ENCODE measurements around the gene BABAM2.

Gene BABAM2

GRCh38 chr2:27912512-27912911 is 22.0 kb downstream of the BABAM2 start:
- no peak for DNase-seq

DNA sequence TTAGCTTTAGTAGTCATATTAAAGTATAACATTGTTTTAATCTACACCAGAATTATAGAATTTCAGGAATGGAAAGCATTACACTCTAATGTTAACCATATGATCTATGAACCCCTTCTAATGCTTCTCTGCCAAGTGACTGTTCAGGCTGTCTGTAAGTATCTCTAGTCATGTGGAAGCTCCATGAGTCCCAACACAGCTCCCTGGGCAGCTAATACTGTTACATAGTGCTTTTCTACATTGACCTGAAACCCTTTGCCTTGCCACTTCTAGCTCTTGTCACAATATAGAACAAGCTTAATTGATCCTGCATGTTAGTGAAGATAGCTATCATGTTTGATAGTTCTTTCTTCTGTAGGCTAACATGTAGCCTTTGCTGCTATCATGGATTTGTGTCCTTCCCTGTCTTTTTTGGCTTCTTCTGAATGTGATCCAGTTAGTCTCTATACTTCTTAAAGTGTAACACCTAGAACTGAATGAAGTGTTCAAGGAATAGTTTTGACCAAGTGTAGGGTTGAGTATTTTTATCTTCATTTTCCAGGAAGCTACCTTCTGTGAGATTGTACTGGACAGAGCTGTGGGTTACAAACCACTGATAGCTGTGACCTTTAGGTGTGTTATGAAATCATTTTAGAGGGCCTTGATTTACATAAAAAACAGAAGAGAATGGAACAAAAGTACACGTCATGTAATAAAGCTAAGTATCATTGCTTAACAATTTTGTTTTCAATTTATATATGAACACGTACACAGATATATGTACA is 23.7 kb downstream of the BABAM2 start:
- no peak for DNase-seq

DNA sequence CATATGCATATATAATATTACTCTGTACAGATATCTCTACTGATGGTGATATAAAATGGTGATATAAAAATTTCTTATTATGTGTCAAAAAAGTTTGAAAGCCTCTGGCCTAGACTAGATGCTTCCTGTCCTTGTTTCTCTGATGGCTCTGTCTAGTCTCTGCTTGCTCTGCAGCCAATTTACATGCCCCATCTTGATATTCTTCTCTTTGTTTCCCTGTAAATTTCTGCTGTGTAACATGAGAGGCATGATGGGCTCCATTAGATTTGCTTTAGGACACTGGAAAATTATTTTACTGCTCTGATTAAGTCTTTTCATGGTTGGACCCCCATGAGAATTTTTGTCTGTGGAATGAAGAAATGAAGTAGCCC is 24.3 kb downstream of the BABAM2 start:
- DNase-seq: no peak

- no peak for DNase-seq
Measured at GRCh38 chr2:27915191-27915590, 24.7 kb downstream of the BABAM2 start.

DNA sequence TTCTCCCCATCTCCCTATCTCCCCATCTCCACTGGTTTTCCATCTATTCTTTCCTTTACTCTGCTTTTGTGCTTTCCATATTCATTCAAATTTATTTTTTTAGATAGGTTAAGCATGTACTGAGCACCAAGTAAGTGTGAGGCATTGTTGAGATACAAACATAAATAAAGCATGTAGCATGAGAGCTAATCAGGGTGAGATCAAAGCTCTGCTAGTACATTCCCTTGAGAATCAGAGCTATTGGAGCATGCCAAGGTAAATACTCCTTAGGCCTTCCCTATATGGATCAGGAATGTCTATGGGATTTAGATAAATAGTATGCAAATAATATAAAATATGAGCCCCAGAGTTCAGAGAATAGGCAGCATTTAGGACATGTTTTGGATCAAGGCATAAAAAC is 25.3 kb downstream of the BABAM2 start:
- no peak for DNase-seq

GRCh38 chr2:27916293-27916995 is 25.9 kb downstream of the BABAM2 start:
- DNase-seq: no peak

DNA sequence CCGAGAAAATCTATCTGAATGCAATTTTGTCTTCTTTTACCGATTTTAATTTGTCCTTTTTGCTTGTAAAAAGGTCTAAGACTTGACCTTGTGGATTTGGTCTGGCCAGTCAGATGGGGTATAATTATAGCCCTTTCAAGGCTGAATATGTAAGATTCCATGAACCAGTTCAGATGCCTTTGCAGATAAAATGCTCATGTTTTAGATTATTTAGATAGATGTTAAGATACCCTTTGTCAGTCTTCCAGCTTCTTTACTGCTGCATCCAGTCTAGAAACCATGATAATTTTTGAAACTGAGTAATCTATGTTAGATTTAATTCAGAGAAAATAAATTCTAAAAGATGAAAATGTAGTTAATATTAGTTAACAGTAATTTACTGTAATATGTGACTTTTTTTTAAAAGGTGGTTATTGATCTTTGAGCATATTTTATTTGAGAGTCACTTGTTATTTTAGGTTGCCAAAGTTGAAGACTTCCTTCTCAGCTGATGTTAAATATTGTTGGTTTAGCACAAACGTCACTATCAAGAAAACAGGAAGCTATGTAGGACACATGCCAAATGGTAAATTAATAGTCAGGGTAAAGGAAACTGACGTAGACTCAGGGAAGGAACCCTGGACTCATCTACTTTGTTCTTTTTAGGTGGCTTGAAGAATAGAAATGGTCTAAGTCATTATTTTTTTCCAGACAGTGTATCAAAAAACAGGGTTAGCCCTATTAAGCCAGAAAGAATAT is 29.8 kb downstream of the BABAM2 start:
- DNase-seq: no peak

GRCh38 chr2:27921424-27921823 is 30.9 kb downstream of the BABAM2 start:
- no peak for DNase-seq

DNA sequence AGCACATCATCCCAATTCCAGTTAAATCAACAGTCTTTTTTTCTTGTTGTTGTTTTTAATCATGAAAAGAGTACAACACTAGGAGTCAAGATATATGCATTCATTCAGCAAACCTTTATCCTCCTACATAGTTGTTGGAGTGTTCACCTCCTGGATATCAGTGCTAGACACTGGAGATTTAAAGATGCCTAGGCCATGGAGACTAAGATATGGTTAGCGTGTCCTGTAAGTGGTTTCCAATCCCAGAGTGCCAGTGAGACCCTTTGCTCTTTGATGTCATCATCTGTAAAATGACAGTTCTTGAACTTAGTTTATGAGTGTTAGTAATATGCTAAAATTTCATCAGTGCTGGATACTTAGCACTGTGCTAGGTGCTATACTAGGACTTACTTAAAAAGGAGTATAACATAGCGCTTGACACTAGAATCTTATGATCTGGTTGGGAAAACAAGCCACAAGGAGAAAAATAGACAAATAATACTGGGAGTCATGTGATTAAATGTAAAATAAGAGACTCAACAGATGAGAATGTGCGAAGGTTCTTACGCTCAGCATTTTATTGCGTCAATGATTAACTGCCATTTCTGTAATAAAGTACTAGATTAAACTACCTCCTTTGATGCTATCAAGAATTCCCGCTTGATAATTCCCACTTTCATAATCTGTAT is 31.5 kb downstream of the BABAM2 start:
- no peak for DNase-seq

GRCh38 chr2:27922842-27923241 is 32.3 kb downstream of the BABAM2 start:
- no peak for DNase-seq

GRCh38 chr2:27925766-27926472 is 35.4 kb downstream of the BABAM2 start:
- DNase-seq: no peak

GRCh38 chr2:27929916-27930486 is 39.5 kb downstream of the BABAM2 start:
- DNase-seq: no peak

DNA sequence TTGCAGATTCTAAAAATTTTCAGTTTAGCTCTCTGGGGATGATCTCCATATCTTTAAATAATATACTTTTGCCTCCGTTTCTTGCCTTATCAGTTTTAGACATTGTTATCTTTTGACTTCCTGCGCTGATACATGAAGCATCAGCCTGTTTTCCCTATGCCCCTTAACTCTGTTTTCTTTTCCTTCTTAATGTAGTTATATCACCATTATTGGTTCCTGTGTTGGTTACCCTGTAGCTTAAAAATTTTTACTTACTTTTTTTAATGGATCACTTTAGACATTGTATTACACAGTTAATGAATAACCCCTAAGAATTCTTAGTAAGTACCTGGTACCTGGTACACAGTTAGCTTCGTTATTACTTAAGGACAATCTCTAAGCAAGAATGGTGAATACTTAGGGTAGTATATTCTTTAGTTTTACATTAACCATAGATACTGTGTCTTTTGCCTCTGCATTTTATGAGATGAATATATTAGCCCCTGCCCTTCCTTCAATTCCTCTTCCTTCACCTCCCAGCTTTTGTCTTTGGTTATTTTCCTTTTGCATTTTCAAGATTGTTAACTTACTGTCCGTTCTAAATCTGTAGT is 40.9 kb downstream of the BABAM2 start:
- no peak for DNase-seq

DNA sequence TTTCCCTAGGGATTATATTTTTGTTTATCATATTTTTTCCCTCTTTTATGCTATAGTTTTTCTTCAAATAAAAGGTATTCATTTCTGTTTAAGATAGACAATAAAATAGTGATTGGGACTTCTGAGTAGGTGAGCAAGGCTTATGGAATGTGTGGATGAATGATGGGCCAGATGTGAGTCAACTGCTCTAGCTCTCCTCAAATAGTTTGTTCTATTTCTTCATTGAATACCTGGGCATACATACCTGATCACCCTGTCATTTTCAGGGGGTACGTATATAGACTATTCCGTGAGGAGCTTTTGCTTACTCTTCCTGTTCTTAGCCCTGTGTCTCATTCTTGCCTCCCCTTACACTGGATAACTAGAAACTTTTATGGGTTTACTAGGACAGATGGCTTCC is 41.9 kb downstream of the BABAM2 start:
- no peak for DNase-seq

DNA sequence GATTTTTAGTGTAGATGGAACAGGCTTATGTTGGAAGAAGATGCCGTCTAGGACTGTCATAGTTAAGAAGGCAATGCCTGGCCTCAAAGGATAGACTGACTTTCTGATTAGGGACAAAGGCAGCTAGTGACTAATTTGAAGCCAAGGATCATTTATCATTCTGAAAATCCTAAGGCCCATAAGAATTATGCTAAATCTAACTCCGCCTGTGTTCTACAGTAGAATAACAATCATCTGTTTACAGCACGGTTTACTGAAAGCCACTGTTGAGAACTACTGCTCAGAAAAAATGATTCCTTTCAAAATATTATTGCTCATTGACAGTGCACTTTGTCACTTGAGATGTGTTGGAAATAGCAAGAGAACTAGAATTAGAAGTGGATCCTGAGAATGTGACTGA is 44.5 kb downstream of the BABAM2 start:
- DNase-seq: no peak

GRCh38 chr2:27940090-27940671 is 49.7 kb downstream of the BABAM2 start:
- no peak for DNase-seq

DNA sequence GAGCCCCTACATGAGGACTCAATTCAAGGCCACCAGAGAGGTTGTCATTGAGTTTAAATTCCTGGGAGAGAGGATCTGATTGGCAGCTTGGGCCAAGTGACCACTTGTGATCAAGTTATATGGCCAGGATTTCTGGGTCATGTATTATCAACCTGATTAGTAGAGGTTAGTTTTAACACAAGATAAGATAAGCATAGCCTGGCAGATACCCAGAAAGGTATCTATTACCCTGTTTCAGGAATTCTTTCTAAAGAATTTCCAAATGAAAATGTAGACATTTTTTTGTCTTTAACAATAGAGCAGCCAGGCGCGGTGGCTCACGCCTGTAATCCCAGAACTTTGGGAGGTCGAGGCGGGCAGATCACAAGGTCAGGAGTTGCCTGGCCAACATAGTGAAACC is 50.5 kb downstream of the BABAM2 start:
- no peak for DNase-seq

DNA sequence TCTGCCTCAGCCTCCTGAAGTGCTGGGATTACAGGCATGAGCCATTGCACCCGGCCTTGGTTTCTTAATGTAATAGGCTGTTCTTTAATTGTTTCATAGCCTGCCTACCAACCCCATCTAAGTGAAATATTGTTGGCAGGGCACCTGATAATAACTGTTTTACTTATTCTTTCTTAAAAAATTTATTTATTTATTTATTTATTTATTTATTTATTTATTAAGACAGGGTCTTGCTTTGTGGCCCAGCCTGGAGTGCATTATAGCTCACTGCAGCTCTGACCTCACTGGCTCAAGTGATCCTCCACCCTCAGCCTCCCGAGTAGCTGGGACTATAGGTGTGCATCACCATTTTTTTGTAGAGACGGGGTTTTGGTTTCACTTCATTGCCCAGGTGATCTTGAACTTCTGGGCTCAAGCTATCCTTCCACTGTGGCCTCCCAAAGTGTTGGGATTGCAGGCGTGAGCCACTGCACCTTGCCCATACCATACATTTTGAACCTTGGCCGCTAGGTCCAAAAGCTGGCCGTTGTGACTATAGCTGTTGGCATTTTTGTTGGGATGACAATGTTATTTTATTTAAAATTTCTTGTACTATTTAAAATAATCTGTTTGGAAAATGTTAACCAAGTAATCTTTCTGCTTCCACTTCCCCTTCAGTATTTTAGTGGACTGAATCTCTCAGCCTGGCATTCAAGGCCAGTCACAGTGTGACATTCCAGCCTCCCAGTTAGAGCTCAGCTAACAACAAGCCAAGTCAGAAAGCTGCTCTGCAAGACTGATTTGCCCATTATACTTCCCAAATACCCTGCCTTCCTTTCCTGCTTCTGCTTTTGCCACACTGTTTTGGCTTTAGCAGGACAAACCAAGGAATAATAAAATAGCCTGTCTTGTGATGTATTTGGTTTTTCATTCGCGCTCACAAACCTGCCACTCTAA is 52.4 kb downstream of the BABAM2 start:
- DNase-seq: no peak

DNA sequence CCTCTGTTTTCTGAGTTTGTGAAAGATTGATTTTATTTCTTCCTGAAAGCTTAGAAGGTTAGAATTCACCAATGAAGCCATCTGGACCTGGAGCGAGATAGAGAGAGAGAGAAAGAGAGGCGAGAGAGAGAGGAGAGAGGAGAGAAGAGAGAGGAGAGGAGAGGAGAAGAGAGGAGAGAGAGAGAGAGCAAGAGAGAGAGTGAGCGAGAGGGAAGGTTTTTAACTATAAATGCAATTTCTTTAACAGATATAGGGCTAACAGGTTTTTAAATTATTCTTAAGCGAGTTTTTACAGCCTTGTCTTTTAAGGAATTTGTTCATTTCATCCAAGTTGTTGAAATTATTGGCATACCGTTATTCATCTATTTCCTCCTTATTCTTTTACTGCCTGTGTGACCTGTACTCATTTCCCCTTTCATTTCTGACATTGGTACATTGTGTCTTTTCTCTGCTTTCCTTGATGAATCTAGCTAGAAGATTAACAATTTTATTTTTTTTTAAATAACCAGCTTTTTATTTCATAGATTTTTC is 56.1 kb downstream of the BABAM2 start:
- no peak for DNase-seq

DNA sequence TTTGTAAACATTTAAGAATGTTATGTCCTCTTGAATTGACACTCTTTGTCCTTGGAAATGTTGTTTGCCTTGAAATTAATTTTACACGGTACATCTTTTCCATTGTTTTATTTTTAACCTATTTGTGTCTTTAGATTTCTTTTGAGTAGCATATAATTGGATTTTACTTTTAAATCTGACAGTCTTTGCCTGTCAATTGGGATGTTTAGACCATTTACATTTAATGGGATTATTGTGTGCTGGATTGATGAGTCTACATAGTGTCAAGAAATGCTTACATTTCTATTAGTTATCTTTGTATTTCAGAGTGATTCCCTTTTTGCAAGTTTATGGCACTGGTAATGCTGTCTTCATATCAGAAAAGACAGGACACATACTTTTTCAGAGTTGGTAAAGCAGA is 61.5 kb downstream of the BABAM2 start:
- no peak for DNase-seq
